ENCODE measurements around the gene HEMK1.

DNA sequence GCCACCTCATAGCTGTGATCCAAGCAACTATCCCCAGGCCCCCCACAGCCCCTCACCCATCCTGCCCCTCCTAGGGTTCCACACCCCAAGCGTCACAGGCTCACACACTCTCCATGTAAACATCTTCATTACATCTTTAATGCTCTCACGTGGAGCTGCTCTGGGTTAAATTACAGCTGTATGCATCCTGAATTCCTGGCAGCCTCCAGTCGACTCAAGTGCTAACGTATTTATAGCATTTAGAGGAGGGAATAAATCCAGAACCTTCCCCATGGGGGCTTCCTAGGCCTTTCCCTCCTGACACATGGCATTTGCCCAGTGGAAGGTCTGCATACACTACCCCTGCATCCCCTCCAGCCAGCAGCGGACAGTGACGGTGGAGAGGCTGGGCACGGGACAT is 11.4 kb upstream of the HEMK1 start:
- no peak for TF ChIP-seq CTCF (conservative IDR thresholded peaks at IDR 0.05; ENCODE audit: low read length)
- TF ChIP-seq EZH2phosphoT487 (IDR thresholded peaks at IDR 0.05; ENCODE audit: borderline replicate concordance, low read depth, low read length): no peak
